Prostate gland (tissue), 2 donors: ENCODE measurements around the gene CEP131.

ENCODE experiments used
- POLR2AphosphoS5 ChIP-seq: sonication (generic); formaldehyde crosslinking; IDR thresholded peaks from one replicate; pipeline ENCODE4 v1.6.1; 2017; ENCODE audit warnings: antibody characterized with exemption
- TF ChIP-seq, protein P1 (sequence below), 4 experiments: fragments of 200-600 bp in 2 of 4; fragments of 450-650 bp in 2 of 4; sonication (generic) in 2 of 4; IDR thresholded peaks; 1 replicate in 3 of 4; 2 replicates in 1 of 4; pipeline ENCODE4 v1.5.1; 2016 to 2019; ENCODE audit warnings: antibody characterized with exemption in 4 of 4, mild to moderate bottlenecking in 2 of 4, moderate library complexity in 2 of 4

DNA sequence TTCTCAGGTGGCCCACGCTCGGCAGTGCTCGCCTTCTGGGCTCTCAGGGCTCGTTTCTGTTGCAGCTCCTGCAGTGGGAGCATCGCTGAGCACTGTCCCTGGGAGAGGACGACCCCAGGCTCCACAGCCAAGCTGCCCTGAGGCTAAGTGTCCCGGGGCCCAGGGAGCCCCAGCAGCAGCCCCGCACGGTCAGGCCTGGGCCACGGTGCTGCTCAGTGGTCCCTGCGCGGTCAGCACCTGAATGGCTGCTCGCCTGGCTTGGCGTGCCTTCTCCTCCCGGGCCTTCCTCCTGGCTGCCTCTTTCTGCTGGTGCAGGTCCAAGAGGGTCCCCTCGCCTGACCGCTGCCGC lies 23.3 kb downstream of the CEP131 start:
- TF ChIP-seq, protein P1, sequence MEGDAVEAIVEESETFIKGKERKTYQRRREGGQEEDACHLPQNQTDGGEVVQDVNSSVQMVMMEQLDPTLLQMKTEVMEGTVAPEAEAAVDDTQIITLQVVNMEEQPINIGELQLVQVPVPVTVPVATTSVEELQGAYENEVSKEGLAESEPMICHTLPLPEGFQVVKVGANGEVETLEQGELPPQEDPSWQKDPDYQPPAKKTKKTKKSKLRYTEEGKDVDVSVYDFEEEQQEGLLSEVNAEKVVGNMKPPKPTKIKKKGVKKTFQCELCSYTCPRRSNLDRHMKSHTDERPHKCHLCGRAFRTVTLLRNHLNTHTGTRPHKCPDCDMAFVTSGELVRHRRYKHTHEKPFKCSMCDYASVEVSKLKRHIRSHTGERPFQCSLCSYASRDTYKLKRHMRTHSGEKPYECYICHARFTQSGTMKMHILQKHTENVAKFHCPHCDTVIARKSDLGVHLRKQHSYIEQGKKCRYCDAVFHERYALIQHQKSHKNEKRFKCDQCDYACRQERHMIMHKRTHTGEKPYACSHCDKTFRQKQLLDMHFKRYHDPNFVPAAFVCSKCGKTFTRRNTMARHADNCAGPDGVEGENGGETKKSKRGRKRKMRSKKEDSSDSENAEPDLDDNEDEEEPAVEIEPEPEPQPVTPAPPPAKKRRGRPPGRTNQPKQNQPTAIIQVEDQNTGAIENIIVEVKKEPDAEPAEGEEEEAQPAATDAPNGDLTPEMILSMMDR (IDR thresholded peaks at IDR 0.05): no peak
- TF ChIP-seq POLR2AphosphoS5: no peak
